ENCODE measurements around the gene AHNAK. TPM values are rescaled to one million over a fixed set of nuclear protein-coding genes. Genes with fewer than 3 reads are reported as not detected.
A peak's percentile ranks its signal among the peaks of the same experiment; 100 is the strongest.

AHNAK gene
- total and polyA plus RNA-seq, 11 donors, result 84.4 to 861 (median 384) TPM

GRCh38 chr11:62574363-62575071, 27.9 kb upstream of the AHNAK start:
- no peaks in the 10 kb centered on the region for H3K27me3 ChIP-seq
- TF ChIP-seq CTCF (IDR thresholded peaks at IDR 0.05) (no peak), POLR2A (IDR thresholded peaks at IDR 0.05) (no peak)
- WGBS, 4 donors, result 2 to 6% (median 3%) methylated on average over 24 to 33 of the region's 33 CpGs
- H3K4me3 ChIP-seq, result peak overlapping the region; percentile 38 to 95 (median 74)
- peak overlapping the region; percentile 61 to 98 (median 94) for H3K27ac ChIP-seq
- intact Hi-C loops (cut with DNase I), result loop anchor here in 3 of 10 donors (1.0 to 2.0 kb wide), 3 partner anchors 16 to 28 kb away; partner anchors contain the start of genes TUT1 (in 2 of the 3) and AHNAK (in 1 of the 3)
- DNase-seq (peak in 4 of 5 donors; percentile 48 to 67 (median 59)), ATAC-seq (peak; percentile 2 to 31 (median 18))
- H3K36me3 ChIP-seq, result peaks cover 0 to 72% (median 60%) of the 10 kb centered on the region in 9 donors
- H3K9me3 ChIP-seq, result no peaks in the 10 kb centered on the region
- peaks cover 7 to 68% (median 42%) of the 10 kb centered on the region in 12 donors for H3K4me1 ChIP-seq

- DNase-seq (peak; percentile 98 to 99 (median 99)), ATAC-seq (peak; percentile 95 to 97 (median 96))
- Histone ChIP-seq H3K27ac (peak within 1 kb of the TSS; percentile 61 to 98 (median 94)), H3K4me3 (peak within 1 kb of the TSS; percentile 58 to 95 (median 76)), H3K9me3 (no peaks in the 10 kb centered on the region), H3K36me3 (peaks cover 0 to 72% (median 60%) of the 10 kb centered on the region in 9 donors), H3K4me1 (peaks cover 7 to 72% (median 44%) of the 10 kb centered on the region in 12 donors), H3K27me3 (no peaks in the 10 kb centered on the region)
- 0 to 1% (median 0%) methylated on average over 42 to 46 of the region's 46 CpGs for WGBS, 4 donors
- no peak for TF ChIP-seq CTCF (IDR thresholded peaks at IDR 0.05)
- TF ChIP-seq POLR2A (IDR thresholded peaks at IDR 0.05), result peak; percentile 33 to 95
- intact Hi-C loops (cut with DNase I), result loop anchor here in 3 of 10 donors (1.0 to 2.0 kb wide), 4 partner anchors 13 to 27 kb away; partner anchors contain the start of genes TUT1 (in 2 of the 3) and AHNAK (in 1 of the 3)
Measured at GRCh38 chr11:62573592-62574362, 27.2 kb upstream of the AHNAK start, which contains the start of gene EEF1G. Gene EEF1G (minus strand): TSS chr11:62573891. CDS start chr11:62573842, 49 bp downstream.

GRCh38 chr11:62573006-62573591, 26.5 kb upstream of the AHNAK start:
- Histone ChIP-seq H3K4me1 (peaks cover 7 to 67% (median 44%) of the 10 kb centered on the region in 12 donors), H3K27ac (peak overlapping the region; percentile 19 to 97 (median 80)), H3K27me3 (no peaks in the 10 kb centered on the region), H3K9me3 (no peaks in the 10 kb centered on the region), H3K36me3 (peaks cover 0 to 72% (median 60%) of the 10 kb centered on the region in 9 donors), H3K4me3 (peak overlapping the region; percentile 58 to 95 (median 76))
- intact Hi-C loops (cut with DNase I), result loop anchor here in 1 of 10 donors (1.0 kb wide), 1 partner anchor 13 kb away; no protein-coding TSS in a partner anchor
- WGBS, 4 donors, result 0 to 1% (median 1%) methylated on average over 33 of the region's 33 CpGs
- DNase-seq (no peak), ATAC-seq (peak in 1 of 4 donors; percentile 4)
- TF ChIP-seq CTCF (IDR thresholded peaks at IDR 0.05) (no peak), POLR2A (IDR thresholded peaks at IDR 0.05) (no peak)
